Liver (tissue), 9 donors: ENCODE results near the gene LDLR. TPM values are rescaled to one million over a fixed set of nuclear protein-coding genes. Genes with fewer than 3 reads are reported as not detected.
A peak's percentile ranks its signal among the peaks of the same experiment; 100 is the strongest.
"Not testable (repeated sequence)": the region's sequence is repeated elsewhere in the genome, so short reads cannot be mapped to it uniquely, and the experiment has no call there.

Experiments used
- DNase-seq: peaks from one replicate; pipeline ENCODE4 v3.0.0-alpha.2; 2017; ENCODE audit warnings: low spot score
- H3K27ac ChIP-seq, 2 donors: one replicate each; pipeline ENCODE4 v1.7.0; 2013; ENCODE audit warnings: inconsistent platforms in 2 of 2, low read length in 2 of 2, control low read depth in 1 of 2, low read depth in 1 of 2, mild to moderate bottlenecking in 1 of 2
- H3K27me3 ChIP-seq, 4 donors: one replicate each; pipeline versions ENCODE4 v1.6.1 to v1.7.0; 2013; ENCODE audit warnings: low read length in 3 of 4, inconsistent platforms in 1 of 4, mild to moderate bottlenecking in 1 of 4, moderate library complexity in 1 of 4; ENCODE audit not compliant: control insufficient read depth in 4 of 4, insufficient read depth in 4 of 4
- H3K36me3 ChIP-seq, 4 donors: one replicate each; pipeline versions ENCODE4 v1.6.1 to v1.7.0; 2013; ENCODE audit warnings: low read length in 3 of 4, mild to moderate bottlenecking in 3 of 4, low read depth in 1 of 4, moderate library complexity in 1 of 4; ENCODE audit not compliant: control insufficient read depth in 4 of 4, insufficient read depth in 3 of 4
- H3K4me1 ChIP-seq, 4 donors: one replicate each; pipeline versions ENCODE4 v1.6.1 to v1.7.0; 2013; ENCODE audit warnings: low read length in 3 of 4, mild to moderate bottlenecking in 3 of 4, moderate library complexity in 1 of 4; ENCODE audit not compliant: control insufficient read depth in 4 of 4, insufficient read depth in 4 of 4
- H3K4me3 ChIP-seq, 3 donors: one replicate each; pipeline versions ENCODE4 v1.6.1 to v1.7.0; 2013; ENCODE audit warnings: low read length in 3 of 3, control low read depth in 1 of 3, low read depth in 1 of 3, mild to moderate bottlenecking in 1 of 3
- H3K9ac ChIP-seq, 2 donors: one replicate each; pipeline ENCODE4 v1.7.0; 2013; ENCODE audit warnings: low read length in 2 of 2, mild to moderate bottlenecking in 2 of 2, moderate library complexity in 2 of 2, control low read depth in 1 of 2, low read depth in 1 of 2
- H3K9me3 ChIP-seq, 4 donors: one replicate each; pipeline versions ENCODE4 v1.6.1 to v1.7.0; 2013; ENCODE audit warnings: low read length in 3 of 4; ENCODE audit not compliant: control insufficient read depth in 4 of 4
- EGR1 ChIP-seq, 2 donors: IDR thresholded peaks; 2 replicates each; pipeline ENCODE4 v1.6.1; 2016 to 2018; ENCODE audit warnings: antibody characterized with exemption in 2 of 2, low read depth in 2 of 2
- FOXA1 ChIP-seq: IDR thresholded peaks from 2 replicates; pipeline ENCODE4 v1.6.1; 2016; ENCODE audit warnings: antibody characterized with exemption
- FOXA2 ChIP-seq: IDR thresholded peaks from 2 replicates; pipeline ENCODE4 v1.6.1; 2016; ENCODE audit warnings: antibody characterized with exemption
- GABPA ChIP-seq, 2 donors: IDR thresholded peaks in 1 of 2; conservative IDR thresholded peaks in 1 of 2; 2 replicates each; pipeline ENCODE4 v1.6.1; 2016; ENCODE audit warnings: antibody characterized with exemption in 2 of 2, mild to moderate bottlenecking in 1 of 2, moderate library complexity in 1 of 2
- HNF4A ChIP-seq, 2 donors: conservative IDR thresholded peaks; 2 replicates each; pipeline ENCODE4 v1.6.1; 2016; ENCODE audit warnings: antibody characterized with exemption in 2 of 2, mild to moderate bottlenecking in 2 of 2
- JUND ChIP-seq, 2 donors: IDR thresholded peaks; 2 replicates each; pipeline ENCODE4 v1.6.1; 2016; ENCODE audit warnings: antibody characterized with exemption in 2 of 2
- MAX ChIP-seq: IDR thresholded peaks from 2 replicates; pipeline ENCODE4 v1.6.1; 2016; ENCODE audit warnings: antibody characterized with exemption
- NR2F2 ChIP-seq: IDR thresholded peaks from 2 replicates; pipeline ENCODE4 v1.6.1; 2016; ENCODE audit warnings: antibody characterized with exemption
- RAD21 ChIP-seq, 2 donors: IDR thresholded peaks; 2 replicates each; pipeline ENCODE4 v1.6.1; 2016; ENCODE audit warnings: antibody characterized with exemption in 2 of 2, mild to moderate bottlenecking in 2 of 2
- RXRA ChIP-seq, 2 donors: IDR thresholded peaks; 2 replicates each; pipeline ENCODE4 v1.6.1; 2017 to 2018; ENCODE audit warnings: antibody characterized with exemption in 2 of 2, mild to moderate bottlenecking in 1 of 2
- SP1 ChIP-seq: IDR thresholded peaks from 2 replicates; pipeline ENCODE4 v1.6.1; 2018; ENCODE audit warnings: antibody characterized with exemption, mild to moderate bottlenecking
- YY1 ChIP-seq: IDR thresholded peaks from 2 replicates; pipeline ENCODE4 v1.6.1; 2016; ENCODE audit warnings: antibody characterized with exemption, mild to moderate bottlenecking
- whole genome bisulfite sequencing: extraction: QIAGEN DNeasy Blood & Tissue Kit; methylation state at CpG from one replicate; pipeline ENCODE4 v1.1.7; 2013; 5-methylcytosine and 5-hydroxymethylcytosine counted together
- polyA plus RNA-seq, 2 donors: library from polyadenylated mRNA; stranded (reverse) in 1 of 2; unstranded in 1 of 2; fragments of 200-250 nt in 1 of 2; fragments of >200 nt in 1 of 2; fragmentation: Nextera tagmentation in 1 of 2; extraction: Ambion mirVana in 1 of 2; gene quantifications; one replicate each; pipeline versions ENCODE4 v1.2.1 to v1.2.3, GENCODE V29; 2013 to 2015
- total RNA-seq, 2 donors: library from RNA; depleted of rRNA; stranded (reverse); fragments of >200 nt; gene quantifications; one replicate each; pipeline ENCODE4 v1.2.3, GENCODE V29; 2014
- TF ChIP-seq, protein P1 (sequence below): IDR thresholded peaks from 2 replicates; pipeline ENCODE4 v1.6.1; 2016; ENCODE audit warnings: antibody characterized with exemption
- TF ChIP-seq, protein P2 (sequence below): IDR thresholded peaks from 2 replicates; pipeline ENCODE4 v1.6.1; 2016; ENCODE audit warnings: antibody characterized with exemption
- donor health status: healthy.
- donor health status: healthy.
- donor health status: healthy.
- donor health status: healthy.
- donor health status: healthy.

LDLR gene
- total and polyA plus RNA-seq, 4 donors, result 17.3 to 141 (median 63.9) TPM

DNA sequence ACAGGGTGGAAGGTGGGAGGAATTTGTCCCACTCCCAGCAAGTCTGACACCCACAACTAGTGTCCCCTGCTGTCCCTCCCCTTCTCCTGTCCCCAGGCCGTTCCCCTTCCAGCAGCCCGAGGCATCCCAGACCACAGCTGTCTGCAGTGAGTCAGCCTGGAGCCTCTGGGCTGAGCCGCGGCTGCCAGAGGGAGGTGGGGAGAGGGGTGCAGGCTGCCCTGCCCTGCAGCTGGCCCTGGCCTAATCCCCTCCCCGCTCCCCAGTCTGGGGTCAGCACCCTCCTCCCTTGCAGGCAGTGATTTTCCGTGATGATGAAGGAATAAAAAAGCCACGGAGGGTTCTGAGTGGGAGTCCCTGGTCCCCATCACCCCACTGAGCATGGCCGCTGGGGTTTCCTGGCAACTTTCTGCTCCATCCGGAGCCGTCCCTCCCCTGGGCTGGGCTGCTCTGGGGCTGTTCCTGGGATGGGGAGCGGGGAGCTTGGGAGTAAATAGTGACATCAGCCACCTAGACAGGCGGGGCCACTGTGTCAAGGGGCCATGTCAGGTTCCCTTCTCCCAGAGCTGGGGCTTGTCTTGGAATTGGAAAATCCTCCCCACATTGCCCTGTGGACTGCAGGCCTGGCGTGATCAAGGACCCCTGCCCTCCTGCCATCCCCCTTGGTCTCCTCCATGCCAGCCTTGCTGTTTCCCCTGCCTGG, 49.5 kb downstream of the LDLR start:
- no peak overlapping the region for H3K4me3 ChIP-seq
- H3K27me3 ChIP-seq, result no peaks in the 10 kb centered on the region
- no peaks in the 10 kb centered on the region for H3K9me3 ChIP-seq
- no peak for DNase-seq
- TF ChIP-seq RAD21 (IDR thresholded peaks at IDR 0.05) (peak; percentile 15 to 28), FOXA1 (no peak), SP1 (peak; percentile 38), JUND (IDR thresholded peaks at IDR 0.05) (peak in 1 of 2 donors; percentile 22), HNF4A (conservative IDR thresholded peaks at IDR 0.05) (no peak), RXRA (IDR thresholded peaks at IDR 0.05) (peak in 1 of 2 donors; percentile 16), NR2F2 (peak; percentile 63)
- 50% methylated on average over 13 of the region's 13 CpGs for WGBS
- peak overlapping the region; percentile 74 to 81 for H3K27ac ChIP-seq
- H3K36me3 ChIP-seq, result no peaks in the 10 kb centered on the region
- H3K4me1 ChIP-seq, result peaks cover 13 to 50% (median 37%) of the 10 kb centered on the region in 4 donors
- H3K9ac ChIP-seq, result no peak overlapping the region

- Histone ChIP-seq H3K27ac (peak overlapping the region; percentile 74 to 81), H3K4me1 (peaks cover 13 to 50% (median 37%) of the 10 kb centered on the region in 4 donors)
- H3K4me3 ChIP-seq, H3K27me3 ChIP-seq, H3K36me3 ChIP-seq, H3K9me3 ChIP-seq, DNase-seq, H3K9ac ChIP-seq: not testable (repeated sequence)
- WGBS, result 45% methylated on average over 10 of the region's 10 CpGs
- TF ChIP-seq RXRA (IDR thresholded peaks at IDR 0.05) (peak; percentile 85), FOXA1 (peak; percentile 72), SP1 (peak; percentile 32), JUND (IDR thresholded peaks at IDR 0.05) (peak in 1 of 2 donors; percentile 48), HNF4A (conservative IDR thresholded peaks at IDR 0.05) (peak; percentile 55 to 65), FOXA2 (peak; percentile 74), EGR1 (IDR thresholded peaks at IDR 0.05; ENCODE audit: low read depth in 2 of 2) (peak in 1 of 2 donors; percentile 53), GABPA (IDR thresholded peaks at IDR 0.05 in 1 of 2, conservative IDR thresholded peaks at IDR 0.05 in 1 of 2) (peak in 1 of 2 donors; percentile 30), NR2F2 (peak; percentile 40), YY1 (peak; percentile 36), RAD21 (IDR thresholded peaks at IDR 0.05) (peak in 1 of 2 donors; percentile 50), MAX (peak; percentile 48)
- TF ChIP-seq, protein P1, sequence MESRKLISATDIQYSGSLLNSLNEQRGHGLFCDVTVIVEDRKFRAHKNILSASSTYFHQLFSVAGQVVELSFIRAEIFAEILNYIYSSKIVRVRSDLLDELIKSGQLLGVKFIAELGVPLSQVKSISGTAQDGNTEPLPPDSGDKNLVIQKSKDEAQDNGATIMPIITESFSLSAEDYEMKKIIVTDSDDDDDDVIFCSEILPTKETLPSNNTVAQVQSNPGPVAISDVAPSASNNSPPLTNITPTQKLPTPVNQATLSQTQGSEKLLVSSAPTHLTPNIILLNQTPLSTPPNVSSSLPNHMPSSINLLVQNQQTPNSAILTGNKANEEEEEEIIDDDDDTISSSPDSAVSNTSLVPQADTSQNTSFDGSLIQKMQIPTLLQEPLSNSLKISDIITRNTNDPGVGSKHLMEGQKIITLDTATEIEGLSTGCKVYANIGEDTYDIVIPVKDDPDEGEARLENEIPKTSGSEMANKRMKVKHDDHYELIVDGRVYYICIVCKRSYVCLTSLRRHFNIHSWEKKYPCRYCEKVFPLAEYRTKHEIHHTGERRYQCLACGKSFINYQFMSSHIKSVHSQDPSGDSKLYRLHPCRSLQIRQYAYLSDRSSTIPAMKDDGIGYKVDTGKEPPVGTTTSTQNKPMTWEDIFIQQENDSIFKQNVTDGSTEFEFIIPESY, result peak; percentile 29
Measured at GRCh38 chr19:11140023-11140538, 50.8 kb downstream of the LDLR start.

DNA sequence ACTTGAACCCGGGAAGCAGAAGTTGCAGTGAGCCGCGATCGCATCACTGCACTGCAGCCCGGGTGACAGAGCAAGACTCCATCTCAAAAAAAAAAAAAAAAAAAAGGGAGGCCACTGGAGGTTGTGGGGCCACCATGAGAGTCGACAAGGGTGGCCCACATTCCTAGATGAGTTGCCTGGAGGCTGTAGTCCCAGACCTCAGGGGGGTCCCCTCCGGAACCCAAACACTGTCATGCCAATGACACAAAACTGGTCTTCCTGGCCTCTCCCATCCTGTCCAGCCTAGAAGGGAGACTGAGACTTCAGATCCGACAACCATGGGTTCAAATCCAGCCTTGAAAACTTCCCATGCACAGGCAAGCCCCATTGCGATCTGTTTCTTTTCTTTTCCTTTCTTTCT, 51.6 kb downstream of the LDLR start:
- Histone ChIP-seq H3K9ac (no peak overlapping the region), H3K36me3 (no peaks in the 10 kb centered on the region), H3K27me3 (no peaks in the 10 kb centered on the region), H3K4me3 (no peak overlapping the region), H3K27ac (no peak overlapping the region), H3K4me1 (peaks cover 13 to 50% (median 37%) of the 10 kb centered on the region in 4 donors), H3K9me3 (no peaks in the 10 kb centered on the region)
- TF ChIP-seq EGR1 (IDR thresholded peaks at IDR 0.05; ENCODE audit: low read depth in 2 of 2) (no peak), HNF4A (conservative IDR thresholded peaks at IDR 0.05) (no peak), JUND (IDR thresholded peaks at IDR 0.05) (no peak), MAX (no peak), RAD21 (IDR thresholded peaks at IDR 0.05) (no peak)
- TF ChIP-seq, protein P1, result no peak
- TF ChIP-seq, protein P2, sequence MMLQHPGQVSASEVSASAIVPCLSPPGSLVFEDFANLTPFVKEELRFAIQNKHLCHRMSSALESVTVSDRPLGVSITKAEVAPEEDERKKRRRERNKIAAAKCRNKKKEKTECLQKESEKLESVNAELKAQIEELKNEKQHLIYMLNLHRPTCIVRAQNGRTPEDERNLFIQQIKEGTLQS, result no peak
- WGBS, result 93% methylated on average over 9 of the region's 9 CpGs
- DNase-seq, result no peak
